Left kidney (tissue), 8 donors: ENCODE measurements around the gene OR51A7. TPM values are rescaled to one million over a fixed set of nuclear protein-coding genes. Genes with fewer than 3 reads are reported as not detected.
A peak's percentile ranks its signal among the peaks of the same experiment; 100 is the strongest.
"Not testable (repeated sequence)": the region's sequence is repeated elsewhere in the genome, so short reads cannot be mapped to it uniquely, and the experiment has no call there.

ENCODE experiments used
- DNase-seq: peaks from one replicate; pipeline ENCODE4 v3.0.0-alpha.2; 2013
- long read RNA-seq, 8 donors: transcript quantifications; one replicate each; lab custom pipeline, GENCODE V29; 2026
- polyA plus RNA-seq: library from polyadenylated mRNA; unstranded; fragments of 120-200 nt; gene quantifications from one replicate; pipeline ENCODE4 v1.2.1, GENCODE V29; 2013; ENCODE audit not compliant: insufficient read length

OR51A7 gene
- not detected for polyA plus RNA-seq
- long read RNA-seq, donor 1, result 0 reads
- long read RNA-seq, donor 2, result 0 reads
- long read RNA-seq, donor 3, result 0 reads
- long read RNA-seq, donor 4, result 0 reads
- long read RNA-seq, donor 5, result 0 reads
- long read RNA-seq, donor 6, result 0 reads
- long read RNA-seq, donor 7, result 0 reads
- long read RNA-seq, donor 8, result 0 reads

- DNase-seq, result no peak
These were observed at the start of gene OR51A7 for GRCh38 chr11:4903484-4903883. TSS of gene OR51A7 (plus strand) at chr11:4903783. CDS start at chr11:4907370, 3,587 bp downstream.

GRCh38 chr11:4854286-4854685 lies 49.3 kb upstream of the OR51A7 start:
- not testable (repeated sequence) for DNase-seq

GRCh38 chr11:4862447-4863236 lies 40.9 kb upstream of the OR51A7 start:
- DNase-seq, result no peak

GRCh38 chr11:4863876-4864275 lies 39.7 kb upstream of the OR51A7 start:
- no peak for DNase-seq

GRCh38 chr11:4865855-4866254 lies 37.7 kb upstream of the OR51A7 start:
- DNase-seq, result no peak

- no peak for DNase-seq
These were observed 22.4 kb upstream of the OR51A7 start for GRCh38 chr11:4881188-4881587.

- peak; percentile 12 for DNase-seq
These were observed 21.6 kb upstream of the OR51A7 start, which contains the start of gene OR51T1 for GRCh38 chr11:4881860-4882500. TSS of gene OR51T1 (plus strand) at chr11:4881900. CDS start at chr11:4881900, 0 bp downstream.

- no peak for DNase-seq
These were observed 21.0 kb upstream of the OR51A7 start for GRCh38 chr11:4882543-4882942.

GRCh38 chr11:4884361-4884760 lies 19.2 kb upstream of the OR51A7 start:
- no peak for DNase-seq

GRCh38 chr11:4886186-4886585 lies 17.4 kb upstream of the OR51A7 start:
- no peak for DNase-seq

- DNase-seq, result no peak
These were observed 16.0 kb upstream of the OR51A7 start for GRCh38 chr11:4887591-4887990.

GRCh38 chr11:4890279-4890678 lies 13.3 kb upstream of the OR51A7 start:
- DNase-seq, result no peak

GRCh38 chr11:4891996-4892640 lies 11.5 kb upstream of the OR51A7 start:
- no peak for DNase-seq

- DNase-seq, result peak; percentile 13
These were observed 13.0 kb downstream of the OR51A7 start for GRCh38 chr11:4916581-4916980.

- DNase-seq, result no peak
These were observed 15.7 kb downstream of the OR51A7 start, which contains the start of gene OR51G2 for GRCh38 chr11:4919250-4919649. TSS of gene OR51G2 (minus strand) at chr11:4919350. CDS start at chr11:4915663, 3,687 bp downstream.

GRCh38 chr11:4921796-4922195 lies 18.2 kb downstream of the OR51A7 start:
- DNase-seq, result no peak

GRCh38 chr11:4922304-4922703 lies 18.7 kb downstream of the OR51A7 start:
- no peak for DNase-seq

- DNase-seq, result no peak
These were observed 20.7 kb downstream of the OR51A7 start, which contains the start of gene OR51G1 for GRCh38 chr11:4924239-4924638. TSS of gene OR51G1 (minus strand) at chr11:4924339. CDS start at chr11:4924339, 0 bp downstream.

- DNase-seq, result no peak
These were observed 23.0 kb downstream of the OR51A7 start for GRCh38 chr11:4926608-4927007.

GRCh38 chr11:4932751-4933150 lies 29.2 kb downstream of the OR51A7 start:
- no peak for DNase-seq

GRCh38 chr11:4936745-4937144 lies 33.2 kb downstream of the OR51A7 start:
- DNase-seq, result no peak

GRCh38 chr11:4947505-4947904 lies 43.9 kb downstream of the OR51A7 start, which contains the start of gene OR51A4:
TSS of gene OR51A4 (minus strand) at chr11:4947605. CDS start at chr11:4947100, 505 bp downstream.
- DNase-seq, result no peak
